Liver (tissue), 9 donors: ENCODE measurements around the gene SMAD5. TPM values are rescaled to one million over a fixed set of nuclear protein-coding genes. Genes with fewer than 3 reads are reported as not detected.

Experiments
- DNase-seq: peaks from one replicate; pipeline ENCODE4 v3.0.0-alpha.2; 2017; ENCODE audit warnings: low spot score
- H3K27ac ChIP-seq, 2 donors: one replicate each; pipeline ENCODE4 v1.7.0; 2013; ENCODE audit warnings: inconsistent platforms in 2 of 2, low read length in 2 of 2, control low read depth in 1 of 2, low read depth in 1 of 2, mild to moderate bottlenecking in 1 of 2
- H3K27me3 ChIP-seq, 4 donors: one replicate each; pipeline versions ENCODE4 v1.6.1 to v1.7.0; 2013; ENCODE audit warnings: low read length in 3 of 4, inconsistent platforms in 1 of 4, mild to moderate bottlenecking in 1 of 4, moderate library complexity in 1 of 4; ENCODE audit not compliant: control insufficient read depth in 4 of 4, insufficient read depth in 4 of 4
- H3K36me3 ChIP-seq, 4 donors: one replicate each; pipeline versions ENCODE4 v1.6.1 to v1.7.0; 2013; ENCODE audit warnings: low read length in 3 of 4, mild to moderate bottlenecking in 3 of 4, low read depth in 1 of 4, moderate library complexity in 1 of 4; ENCODE audit not compliant: control insufficient read depth in 4 of 4, insufficient read depth in 3 of 4
- H3K4me1 ChIP-seq, 4 donors: one replicate each; pipeline versions ENCODE4 v1.6.1 to v1.7.0; 2013; ENCODE audit warnings: low read length in 3 of 4, mild to moderate bottlenecking in 3 of 4, moderate library complexity in 1 of 4; ENCODE audit not compliant: control insufficient read depth in 4 of 4, insufficient read depth in 4 of 4
- H3K4me3 ChIP-seq, 3 donors: one replicate each; pipeline versions ENCODE4 v1.6.1 to v1.7.0; 2013; ENCODE audit warnings: low read length in 3 of 3, control low read depth in 1 of 3, low read depth in 1 of 3, mild to moderate bottlenecking in 1 of 3
- H3K9ac ChIP-seq, 2 donors: one replicate each; pipeline ENCODE4 v1.7.0; 2013; ENCODE audit warnings: low read length in 2 of 2, mild to moderate bottlenecking in 2 of 2, moderate library complexity in 2 of 2, control low read depth in 1 of 2, low read depth in 1 of 2
- H3K9me3 ChIP-seq, 4 donors: one replicate each; pipeline versions ENCODE4 v1.6.1 to v1.7.0; 2013; ENCODE audit warnings: low read length in 3 of 4; ENCODE audit not compliant: control insufficient read depth in 4 of 4
- ATF3 ChIP-seq: IDR thresholded peaks from 2 replicates; pipeline ENCODE4 v1.6.1; 2016; ENCODE audit warnings: antibody characterized with exemption
- CTCF ChIP-seq: fragments of 150-350 bp; IDR thresholded peaks from 2 replicates; pipeline ENCODE4 v1.5.1; 2017; ENCODE audit warnings: improper control_type of control experiment, low read depth, low read length; ENCODE audit not compliant: missing input control
- EGR1 ChIP-seq, 2 donors: IDR thresholded peaks; 2 replicates each; pipeline ENCODE4 v1.6.1; 2016 to 2018; ENCODE audit warnings: antibody characterized with exemption in 2 of 2, low read depth in 2 of 2
- FOXA1 ChIP-seq: IDR thresholded peaks from 2 replicates; pipeline ENCODE4 v1.6.1; 2016; ENCODE audit warnings: antibody characterized with exemption
- FOXA2 ChIP-seq: IDR thresholded peaks from 2 replicates; pipeline ENCODE4 v1.6.1; 2016; ENCODE audit warnings: antibody characterized with exemption
- GABPA ChIP-seq, 2 donors: IDR thresholded peaks in 1 of 2; conservative IDR thresholded peaks in 1 of 2; 2 replicates each; pipeline ENCODE4 v1.6.1; 2016; ENCODE audit warnings: antibody characterized with exemption in 2 of 2, mild to moderate bottlenecking in 1 of 2, moderate library complexity in 1 of 2
- HNF4A ChIP-seq, 2 donors: conservative IDR thresholded peaks; 2 replicates each; pipeline ENCODE4 v1.6.1; 2016; ENCODE audit warnings: antibody characterized with exemption in 2 of 2, mild to moderate bottlenecking in 2 of 2
- JUND ChIP-seq, 2 donors: IDR thresholded peaks; 2 replicates each; pipeline ENCODE4 v1.6.1; 2016; ENCODE audit warnings: antibody characterized with exemption in 2 of 2
- MAX ChIP-seq: IDR thresholded peaks from 2 replicates; pipeline ENCODE4 v1.6.1; 2016; ENCODE audit warnings: antibody characterized with exemption
- NR2F2 ChIP-seq: IDR thresholded peaks from 2 replicates; pipeline ENCODE4 v1.6.1; 2016; ENCODE audit warnings: antibody characterized with exemption
- RAD21 ChIP-seq, 2 donors: IDR thresholded peaks; 2 replicates each; pipeline ENCODE4 v1.6.1; 2016; ENCODE audit warnings: antibody characterized with exemption in 2 of 2, mild to moderate bottlenecking in 2 of 2
- REST ChIP-seq: IDR thresholded peaks from 2 replicates; pipeline ENCODE4 v1.6.1; 2016; ENCODE audit warnings: antibody characterized with exemption, mild to moderate bottlenecking
- RXRA ChIP-seq, 2 donors: IDR thresholded peaks; 2 replicates each; pipeline ENCODE4 v1.6.1; 2017 to 2018; ENCODE audit warnings: antibody characterized with exemption in 2 of 2, mild to moderate bottlenecking in 1 of 2
- SP1 ChIP-seq: IDR thresholded peaks from 2 replicates; pipeline ENCODE4 v1.6.1; 2018; ENCODE audit warnings: antibody characterized with exemption, mild to moderate bottlenecking
- TAF1 ChIP-seq: conservative IDR thresholded peaks from 2 replicates; pipeline ENCODE4 v1.6.1; 2016; ENCODE audit warnings: antibody characterized with exemption, mild to moderate bottlenecking
- YY1 ChIP-seq: IDR thresholded peaks from 2 replicates; pipeline ENCODE4 v1.6.1; 2016; ENCODE audit warnings: antibody characterized with exemption, mild to moderate bottlenecking
- ZBTB33 ChIP-seq: IDR thresholded peaks from 2 replicates; pipeline ENCODE4 v1.6.1; 2016; ENCODE audit warnings: antibody characterized with exemption
- WGBS: extraction: QIAGEN DNeasy Blood & Tissue Kit; methylation state at CpG from one replicate; pipeline ENCODE4 v1.1.7; 2013; 5-methylcytosine and 5-hydroxymethylcytosine counted together
- polyA plus RNA-seq, 2 donors: library from polyadenylated mRNA; stranded (reverse) in 1 of 2; unstranded in 1 of 2; fragments of 200-250 nt in 1 of 2; fragments of >200 nt in 1 of 2; fragmentation: Nextera tagmentation in 1 of 2; extraction: Ambion mirVana in 1 of 2; gene quantifications; one replicate each; pipeline versions ENCODE4 v1.2.1 to v1.2.3, GENCODE V29; 2013 to 2015
- total RNA-seq, 2 donors: library from RNA; depleted of rRNA; stranded (reverse); fragments of >200 nt; gene quantifications; one replicate each; pipeline ENCODE4 v1.2.3, GENCODE V29; 2014
- donor health status: healthy.
- donor health status: healthy.
- donor health status: healthy.
- donor health status: healthy.
- donor health status: healthy.

Gene SMAD5
- total and polyA plus RNA-seq, 4 donors: 5.9 to 42.0 (median 16.3) TPM

- H3K4me3 ChIP-seq: no peak overlapping the region
- DNase-seq: no peak
- no peak overlapping the region for H3K27ac ChIP-seq
- H3K27me3 ChIP-seq: no peaks in the 10 kb centered on the region
- no peak for TF ChIP-seq YY1
- no peak for TF ChIP-seq JUND (IDR thresholded peaks at IDR 0.05)
- no peak for TF ChIP-seq FOXA2
- no peak for TF ChIP-seq HNF4A (conservative IDR thresholded peaks at IDR 0.05)
- TF ChIP-seq CTCF: no peak
- no peak for TF ChIP-seq ZBTB33
- TF ChIP-seq RAD21 (IDR thresholded peaks at IDR 0.05): no peak
- TF ChIP-seq GABPA (IDR thresholded peaks at IDR 0.05 in 1 of 2, conservative IDR thresholded peaks at IDR 0.05 in 1 of 2): no peak
- TF ChIP-seq FOXA1: no peak
- TF ChIP-seq TAF1: no peak
- no peak for TF ChIP-seq RXRA (IDR thresholded peaks at IDR 0.05)
- no peak for TF ChIP-seq REST
- no peak for TF ChIP-seq EGR1 (IDR thresholded peaks at IDR 0.05; ENCODE audit: low read depth in 2 of 2)
- no peak for TF ChIP-seq NR2F2
- no peak for TF ChIP-seq MAX
- no peak for TF ChIP-seq ATF3
- no peak for TF ChIP-seq SP1
- H3K36me3 ChIP-seq: no peaks in the 10 kb centered on the region
- H3K9ac ChIP-seq: no peak overlapping the region
- WGBS: 91% methylated on average over 2 of the region's 2 CpGs
- H3K4me1 ChIP-seq: peaks cover 17 to 31% (median 23%) of the 10 kb centered on the region in 4 donors
- no peaks in the 10 kb centered on the region for H3K9me3 ChIP-seq
Observed at GRCh38 chr5:136135536-136135935, 2.9 kb downstream of the SMAD5 start.
